WTC11 (cell line): Measurements from ENCODE around the gene OBSCN. TPM values are rescaled to one million over a fixed set of nuclear protein-coding genes. Genes with fewer than 3 reads are reported as not detected.

Experiments used
- ATAC-seq: fragments of 200-7000 bp; cut with Tn5 transposase; 2 replicates; pipeline ENCODE4 v1.10.0; 2021; ENCODE audit warnings: mild to moderate bottlenecking, moderate library complexity
- CTCF ChIA-PET: fragments of 300-600 bp; sonication (Branson Sonifier 250); formaldehyde crosslinking; loops from one replicate; lab custom pipeline; 2021; ENCODE audit warnings: antibody characterized with exemption; lab: Charles Lee
- POLR2A ChIA-PET: fragments of 350-600 bp; sonication (Branson Sonifier 250); formaldehyde crosslinking; loops from one replicate; lab custom pipeline; 2021; ENCODE audit warnings: antibody characterized with exemption; lab: Charles Lee
- DNase-seq: peaks from one replicate; pipeline ENCODE4 v3.0.0; 2021; ENCODE audit warnings: low spot score
- H3K27ac Mint-ChIP-seq: 2 replicates; pipeline ENCODE4 v1.8.0; 2021; ENCODE audit warnings: mixed read lengths
- H3K27me3 Mint-ChIP-seq: 2 replicates; pipeline ENCODE4 v1.8.0; 2021; ENCODE audit warnings: low read depth, mild to moderate bottlenecking, moderate library complexity, mixed read lengths
- H3K36me3 Mint-ChIP-seq: 2 replicates; pipeline ENCODE4 v1.8.0; 2021; ENCODE audit warnings: mixed read lengths
- H3K4me1 Mint-ChIP-seq: 2 replicates; pipeline ENCODE4 v1.8.0; 2022; ENCODE audit warnings: mixed read lengths
- H3K4me3 Mint-ChIP-seq: 2 replicates; pipeline ENCODE4 v1.8.0; 2021; ENCODE audit warnings: mild to moderate bottlenecking, moderate library complexity, mixed read lengths
- H3K9me3 Mint-ChIP-seq: 2 replicates; pipeline ENCODE4 v1.8.0; 2021; ENCODE audit warnings: mixed read lengths
- CREB1 ChIP-seq: sonication (generic); formaldehyde crosslinking; IDR thresholded peaks from 2 replicates; pipeline ENCODE4 v1.8.0; 2023; ENCODE audit warnings: mild to moderate bottlenecking, missing genetic modification reagents
- ELF4 ChIP-seq: sonication (generic); formaldehyde crosslinking; IDR thresholded peaks from 2 replicates; pipeline ENCODE4 v1.8.1; 2022; ENCODE audit warnings: low read depth, mild to moderate bottlenecking, moderate library complexity, missing genetic modification reagents
- ETV6 ChIP-seq: sonication (generic); formaldehyde crosslinking; IDR thresholded peaks from 2 replicates; pipeline ENCODE4 v1.8.1; 2022; ENCODE audit warnings: mild to moderate bottlenecking, missing genetic modification reagents
- GRHL2 ChIP-seq: fragments of 250-450 bp; sonication (Bioruptor Pico); IDR thresholded peaks from 2 replicates; pipeline ENCODE4 v1.8.0; 2022; ENCODE audit warnings: mild to moderate bottlenecking, moderate library complexity; ENCODE audit not compliant: insufficient replicate concordance, severe bottlenecking
- GTF2I ChIP-seq: fragments of 250-450 bp; sonication (Bioruptor Pico); conservative IDR thresholded peaks from 2 replicates; pipeline ENCODE4 v1.4.0; 2021; ENCODE audit warnings: mild to moderate bottlenecking
- MXD4 ChIP-seq: fragments of 250-450 bp; sonication (Bioruptor Pico); IDR thresholded peaks from 2 replicates; pipeline ENCODE4 v1.8.0; 2021; ENCODE audit warnings: mild to moderate bottlenecking, moderate library complexity, borderline replicate concordance
- NFE2L1 ChIP-seq: sonication (generic); formaldehyde crosslinking; IDR thresholded peaks from 2 replicates; pipeline ENCODE4 v1.8.1; 2023; ENCODE audit warnings: missing genetic modification reagents
- OVOL2 ChIP-seq: fragments of 250-450 bp; sonication (Bioruptor Pico); IDR thresholded peaks from 2 replicates; pipeline ENCODE4 v1.9.0; 2021; ENCODE audit warnings: mild to moderate bottlenecking, borderline replicate concordance
- RELA ChIP-seq: sonication (generic); formaldehyde crosslinking; IDR thresholded peaks from 2 replicates; pipeline ENCODE4 v1.8.1; 2022; ENCODE audit warnings: missing genetic modification reagents, mild to moderate bottlenecking, borderline replicate concordance
- ZNF219 ChIP-seq: sonication (generic); formaldehyde crosslinking; IDR thresholded peaks from 2 replicates; pipeline ENCODE4 v1.8.0; 2023; ENCODE audit warnings: missing genetic modification reagents, mild to moderate bottlenecking, borderline replicate concordance
- ZNF396 ChIP-seq: fragments of 250-450 bp; sonication (Bioruptor Pico); IDR thresholded peaks from 2 replicates; pipeline ENCODE4 v1.8.0; 2021; ENCODE audit warnings: mild to moderate bottlenecking, moderate library complexity, borderline replicate concordance
- total RNA-seq: library from RNA; stranded (reverse); gene quantifications from 3 replicates; pipeline ENCODE4 v1.2.3, GENCODE V29; 2021
- TF ChIP-seq, protein P1 (sequence below): sonication (generic); formaldehyde crosslinking; conservative IDR thresholded peaks from 2 replicates; pipeline ENCODE4 v1.8.1; 2023; ENCODE audit warnings: mild to moderate bottlenecking, low read depth, missing genetic modification reagents, moderate library complexity
- TF ChIP-seq, protein P2 (sequence below): fragments of 250-450 bp; sonication (Bioruptor Pico); IDR thresholded peaks from 2 replicates; pipeline ENCODE4 v1.9.0; 2021; ENCODE audit warnings: mild to moderate bottlenecking
- TF ChIP-seq, protein P3 (sequence below): fragments of 250-450 bp; sonication (Bioruptor Pico); IDR thresholded peaks from 2 replicates; pipeline ENCODE4 v2.1.2; 2022; ENCODE audit warnings: mild to moderate bottlenecking, moderate library complexity
- TF ChIP-seq, protein P4 (sequence below): sonication (generic); formaldehyde crosslinking; IDR thresholded peaks from 2 replicates; pipeline ENCODE4 v1.8.0; 2022; ENCODE audit warnings: missing genetic modification reagents
- TF ChIP-seq, protein P5 (sequence below): sonication (generic); formaldehyde crosslinking; IDR thresholded peaks from 2 replicates; pipeline ENCODE4 v1.8.1; 2023; ENCODE audit warnings: mild to moderate bottlenecking, missing genetic modification reagents
- TF ChIP-seq, protein P6 (sequence below): fragments of 250-450 bp; sonication (Bioruptor Pico); IDR thresholded peaks from 2 replicates; pipeline ENCODE4 v1.9.0; 2021; ENCODE audit warnings: moderate library complexity, mild to moderate bottlenecking, inconsistent platforms, borderline replicate concordance
- TF ChIP-seq, protein P7 (sequence below): sonication (generic); formaldehyde crosslinking; conservative IDR thresholded peaks from 2 replicates; pipeline ENCODE4 v1.8.1; 2022; ENCODE audit warnings: mild to moderate bottlenecking, missing genetic modification reagents

OBSCN gene
- total RNA-seq, 1 experiment from 2014 or later: 38.8 TPM

DNA sequence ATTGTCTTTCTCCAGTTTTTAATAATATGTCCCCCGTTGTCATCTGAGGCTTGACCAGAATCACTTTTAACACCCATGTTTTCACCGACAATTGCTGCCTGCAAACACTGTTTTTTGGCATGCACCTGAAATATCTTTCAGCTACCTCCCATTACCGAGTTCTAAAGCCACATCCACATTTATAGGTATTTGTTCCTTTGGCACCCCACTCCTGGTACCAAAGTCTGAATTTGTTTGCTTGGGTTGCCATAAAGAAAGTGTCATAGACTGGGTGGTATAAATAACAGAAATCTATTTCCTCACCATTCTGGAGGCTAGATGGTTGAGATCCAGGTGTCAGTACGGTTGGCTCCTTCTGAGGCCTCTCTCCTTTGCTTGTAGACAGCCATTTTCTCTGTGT is 94.2 kb downstream of the OBSCN start (continued):
- TF ChIP-seq, protein P1, sequence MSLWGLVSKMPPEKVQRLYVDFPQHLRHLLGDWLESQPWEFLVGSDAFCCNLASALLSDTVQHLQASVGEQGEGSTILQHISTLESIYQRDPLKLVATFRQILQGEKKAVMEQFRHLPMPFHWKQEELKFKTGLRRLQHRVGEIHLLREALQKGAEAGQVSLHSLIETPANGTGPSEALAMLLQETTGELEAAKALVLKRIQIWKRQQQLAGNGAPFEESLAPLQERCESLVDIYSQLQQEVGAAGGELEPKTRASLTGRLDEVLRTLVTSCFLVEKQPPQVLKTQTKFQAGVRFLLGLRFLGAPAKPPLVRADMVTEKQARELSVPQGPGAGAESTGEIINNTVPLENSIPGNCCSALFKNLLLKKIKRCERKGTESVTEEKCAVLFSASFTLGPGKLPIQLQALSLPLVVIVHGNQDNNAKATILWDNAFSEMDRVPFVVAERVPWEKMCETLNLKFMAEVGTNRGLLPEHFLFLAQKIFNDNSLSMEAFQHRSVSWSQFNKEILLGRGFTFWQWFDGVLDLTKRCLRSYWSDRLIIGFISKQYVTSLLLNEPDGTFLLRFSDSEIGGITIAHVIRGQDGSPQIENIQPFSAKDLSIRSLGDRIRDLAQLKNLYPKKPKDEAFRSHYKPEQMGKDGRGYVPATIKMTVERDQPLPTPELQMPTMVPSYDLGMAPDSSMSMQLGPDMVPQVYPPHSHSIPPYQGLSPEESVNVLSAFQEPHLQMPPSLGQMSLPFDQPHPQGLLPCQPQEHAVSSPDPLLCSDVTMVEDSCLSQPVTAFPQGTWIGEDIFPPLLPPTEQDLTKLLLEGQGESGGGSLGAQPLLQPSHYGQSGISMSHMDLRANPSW (CRISPR knock-in tag): no peak
- TF ChIP-seq, protein P2, sequence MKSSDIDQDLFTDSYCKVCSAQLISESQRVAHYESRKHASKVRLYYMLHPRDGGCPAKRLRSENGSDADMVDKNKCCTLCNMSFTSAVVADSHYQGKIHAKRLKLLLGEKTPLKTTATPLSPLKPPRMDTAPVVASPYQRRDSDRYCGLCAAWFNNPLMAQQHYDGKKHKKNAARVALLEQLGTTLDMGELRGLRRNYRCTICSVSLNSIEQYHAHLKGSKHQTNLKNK (CRISPR knock-in tag): no peak
- TF ChIP-seq, protein P3, sequence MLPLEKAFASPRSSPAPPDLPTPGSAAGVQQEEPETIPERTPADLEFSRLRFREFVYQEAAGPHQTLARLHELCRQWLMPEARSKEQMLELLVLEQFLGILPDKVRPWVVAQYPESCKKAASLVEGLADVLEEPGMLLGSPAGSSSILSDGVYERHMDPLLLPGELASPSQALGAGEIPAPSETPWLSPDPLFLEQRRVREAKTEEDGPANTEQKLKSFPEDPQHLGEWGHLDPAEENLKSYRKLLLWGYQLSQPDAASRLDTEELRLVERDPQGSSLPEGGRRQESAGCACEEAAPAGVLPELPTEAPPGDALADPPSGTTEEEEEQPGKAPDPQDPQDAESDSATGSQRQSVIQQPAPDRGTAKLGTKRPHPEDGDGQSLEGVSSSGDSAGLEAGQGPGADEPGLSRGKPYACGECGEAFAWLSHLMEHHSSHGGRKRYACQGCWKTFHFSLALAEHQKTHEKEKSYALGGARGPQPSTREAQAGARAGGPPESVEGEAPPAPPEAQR (CRISPR knock-in tag): no peak
- TF ChIP-seq ELF4 (CRISPR knock-in tag) (no peak), GRHL2 (CRISPR knock-in tag) (no peak), NFE2L1 (CRISPR knock-in tag) (no peak), RELA (CRISPR knock-in tag) (no peak), CREB1 (CRISPR knock-in tag) (no peak), ZNF219 (CRISPR knock-in tag) (no peak)
- TF ChIP-seq, protein P4, sequence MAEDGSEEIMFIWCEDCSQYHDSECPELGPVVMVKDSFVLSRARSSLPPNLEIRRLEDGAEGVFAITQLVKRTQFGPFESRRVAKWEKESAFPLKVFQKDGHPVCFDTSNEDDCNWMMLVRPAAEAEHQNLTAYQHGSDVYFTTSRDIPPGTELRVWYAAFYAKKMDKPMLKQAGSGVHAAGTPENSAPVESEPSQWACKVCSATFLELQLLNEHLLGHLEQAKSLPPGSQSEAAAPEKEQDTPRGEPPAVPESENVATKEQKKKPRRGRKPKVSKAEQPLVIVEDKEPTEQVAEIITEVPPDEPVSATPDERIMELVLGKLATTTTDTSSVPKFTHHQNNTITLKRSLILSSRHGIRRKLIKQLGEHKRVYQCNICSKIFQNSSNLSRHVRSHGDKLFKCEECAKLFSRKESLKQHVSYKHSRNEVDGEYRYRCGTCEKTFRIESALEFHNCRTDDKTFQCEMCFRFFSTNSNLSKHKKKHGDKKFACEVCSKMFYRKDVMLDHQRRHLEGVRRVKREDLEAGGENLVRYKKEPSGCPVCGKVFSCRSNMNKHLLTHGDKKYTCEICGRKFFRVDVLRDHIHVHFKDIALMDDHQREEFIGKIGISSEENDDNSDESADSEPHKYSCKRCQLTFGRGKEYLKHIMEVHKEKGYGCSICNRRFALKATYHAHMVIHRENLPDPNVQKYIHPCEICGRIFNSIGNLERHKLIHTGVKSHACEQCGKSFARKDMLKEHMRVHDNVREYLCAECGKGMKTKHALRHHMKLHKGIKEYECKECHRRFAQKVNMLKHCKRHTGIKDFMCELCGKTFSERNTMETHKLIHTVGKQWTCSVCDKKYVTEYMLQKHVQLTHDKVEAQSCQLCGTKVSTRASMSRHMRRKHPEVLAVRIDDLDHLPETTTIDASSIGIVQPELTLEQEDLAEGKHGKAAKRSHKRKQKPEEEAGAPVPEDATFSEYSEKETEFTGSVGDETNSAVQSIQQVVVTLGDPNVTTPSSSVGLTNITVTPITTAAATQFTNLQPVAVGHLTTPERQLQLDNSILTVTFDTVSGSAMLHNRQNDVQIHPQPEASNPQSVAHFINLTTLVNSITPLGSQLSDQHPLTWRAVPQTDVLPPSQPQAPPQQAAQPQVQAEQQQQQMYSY (CRISPR knock-in tag): no peak

DNA sequence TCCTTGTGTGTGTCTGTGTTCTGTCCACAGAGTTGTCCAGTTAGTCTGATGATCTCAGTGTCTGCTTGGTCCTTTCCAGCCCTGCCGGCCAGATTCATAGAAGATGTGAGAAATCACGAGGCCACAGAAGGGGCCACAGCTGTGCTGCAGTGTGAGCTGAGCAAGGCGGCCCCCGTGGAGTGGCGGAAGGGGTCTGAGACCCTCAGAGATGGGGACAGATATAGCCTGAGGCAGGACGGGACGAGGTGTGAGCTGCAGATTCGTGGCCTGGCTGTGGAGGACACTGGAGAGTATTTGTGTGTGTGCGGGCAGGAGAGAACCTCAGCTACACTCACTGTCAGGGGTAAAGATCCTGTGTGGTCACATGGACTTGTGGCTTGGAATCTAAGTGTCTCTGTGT is 95.8 kb downstream of the OBSCN start:
- ATAC-seq (no peak), DNase-seq (no peak)
- H3K36me3 Mint-ChIP-seq: peaks cover 67% of the 10 kb centered on the region
- ChIA-PET CTCF (no interaction called here), POLR2A (no interaction called here)
- no peaks in the 10 kb centered on the region for H3K4me1 Mint-ChIP-seq
- peaks cover 9% of the 10 kb centered on the region for H3K27me3 Mint-ChIP-seq
- no peak overlapping the region for H3K4me3 Mint-ChIP-seq
- no peak for TF ChIP-seq ETV6 (CRISPR knock-in tag)
- TF ChIP-seq, protein P3 (CRISPR knock-in tag): no peak
- TF ChIP-seq, protein P5, sequence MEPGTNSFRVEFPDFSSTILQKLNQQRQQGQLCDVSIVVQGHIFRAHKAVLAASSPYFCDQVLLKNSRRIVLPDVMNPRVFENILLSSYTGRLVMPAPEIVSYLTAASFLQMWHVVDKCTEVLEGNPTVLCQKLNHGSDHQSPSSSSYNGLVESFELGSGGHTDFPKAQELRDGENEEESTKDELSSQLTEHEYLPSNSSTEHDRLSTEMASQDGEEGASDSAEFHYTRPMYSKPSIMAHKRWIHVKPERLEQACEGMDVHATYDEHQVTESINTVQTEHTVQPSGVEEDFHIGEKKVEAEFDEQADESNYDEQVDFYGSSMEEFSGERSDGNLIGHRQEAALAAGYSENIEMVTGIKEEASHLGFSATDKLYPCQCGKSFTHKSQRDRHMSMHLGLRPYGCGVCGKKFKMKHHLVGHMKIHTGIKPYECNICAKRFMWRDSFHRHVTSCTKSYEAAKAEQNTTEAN (CRISPR knock-in tag): no peak
- TF ChIP-seq OVOL2 (CRISPR knock-in tag): no peak
- TF ChIP-seq, protein P6, sequence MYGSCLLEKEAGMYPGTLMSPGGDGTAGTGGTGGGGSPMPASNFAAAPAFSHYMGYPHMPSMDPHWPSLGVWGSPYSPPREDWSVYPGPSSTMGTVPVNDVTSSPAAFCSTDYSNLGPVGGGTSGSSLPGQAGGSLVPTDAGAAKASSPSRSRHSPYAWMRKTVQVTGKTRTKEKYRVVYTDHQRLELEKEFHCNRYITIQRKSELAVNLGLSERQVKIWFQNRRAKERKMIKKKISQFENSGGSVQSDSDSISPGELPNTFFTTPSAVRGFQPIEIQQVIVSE: no peak
- TF ChIP-seq MXD4 (CRISPR knock-in tag): no peak
- TF ChIP-seq, protein P7, sequence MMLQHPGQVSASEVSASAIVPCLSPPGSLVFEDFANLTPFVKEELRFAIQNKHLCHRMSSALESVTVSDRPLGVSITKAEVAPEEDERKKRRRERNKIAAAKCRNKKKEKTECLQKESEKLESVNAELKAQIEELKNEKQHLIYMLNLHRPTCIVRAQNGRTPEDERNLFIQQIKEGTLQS: no peak
- TF ChIP-seq GTF2I (CRISPR knock-in tag): no peak
- no peak for TF ChIP-seq ZNF396
- H3K9me3 Mint-ChIP-seq: peaks cover 62% of the 10 kb centered on the region
- H3K27ac Mint-ChIP-seq: no peak overlapping the region
